A549 treated with Hydrocortisone at 1 μM for 4 hours (cell line): ENCODE results near the gene EEF2KMT. TPM values are rescaled to one million over a fixed set of nuclear protein-coding genes. Genes with fewer than 3 reads are reported as not detected.

Source experiments
- total RNA-seq: library from RNA; stranded (reverse); fragments of 200-300 nt; extraction: Qiagen RNA extraction; gene quantifications from 5 replicates; pipeline ENCODE4 v1.2.3, GENCODE V29; 2022

The EEF2KMT gene
- 21.4 to 28.7 TPM (median 27.4 TPM) in 5 replicates for total RNA-seq

GRCh38 chr16:5097470-5098220, at the start of gene EEF2KMT:
Gene EEF2KMT (minus strand): TSS chr16:5097795. CDS start chr16:5097739, 56 bp downstream.

DNA sequence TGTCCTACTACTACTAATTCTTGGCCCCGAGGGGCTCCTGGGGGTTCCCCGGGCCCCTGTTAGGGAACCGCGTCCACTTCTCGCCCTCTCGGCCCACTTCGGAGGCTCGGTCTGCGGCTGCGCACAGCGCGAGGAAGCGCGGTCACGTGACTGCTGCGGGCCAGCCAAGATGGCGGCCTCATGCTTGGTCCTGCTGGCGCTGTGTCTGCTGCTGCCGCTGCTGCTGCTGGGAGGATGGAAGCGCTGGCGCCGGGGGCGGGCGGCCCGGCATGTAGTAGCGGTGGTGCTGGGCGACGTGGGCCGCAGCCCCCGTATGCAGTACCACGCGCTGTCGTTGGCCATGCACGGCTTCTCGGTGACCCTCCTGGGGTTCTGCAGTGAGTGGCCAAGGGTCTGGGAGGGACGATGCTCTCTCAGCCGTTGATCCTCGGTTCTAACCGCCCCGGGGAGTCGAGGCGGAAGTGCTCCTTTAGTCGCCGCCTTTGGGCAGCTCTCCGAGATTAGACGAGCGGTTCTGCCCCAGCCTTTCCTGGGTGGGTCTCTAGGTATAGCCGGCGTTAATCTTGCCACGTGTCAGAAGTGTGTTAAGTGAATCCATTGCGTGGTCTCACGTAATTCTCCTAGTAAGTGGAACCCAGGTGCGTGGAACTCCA, 25.8 kb downstream of the EEF2KMT start, which contains the start of gene ALG1:
TSS of gene ALG1 (plus strand) at position 163 of the 653 bp plus-strand sequence. CDS start at position 170, 7 bp downstream.

DNA sequence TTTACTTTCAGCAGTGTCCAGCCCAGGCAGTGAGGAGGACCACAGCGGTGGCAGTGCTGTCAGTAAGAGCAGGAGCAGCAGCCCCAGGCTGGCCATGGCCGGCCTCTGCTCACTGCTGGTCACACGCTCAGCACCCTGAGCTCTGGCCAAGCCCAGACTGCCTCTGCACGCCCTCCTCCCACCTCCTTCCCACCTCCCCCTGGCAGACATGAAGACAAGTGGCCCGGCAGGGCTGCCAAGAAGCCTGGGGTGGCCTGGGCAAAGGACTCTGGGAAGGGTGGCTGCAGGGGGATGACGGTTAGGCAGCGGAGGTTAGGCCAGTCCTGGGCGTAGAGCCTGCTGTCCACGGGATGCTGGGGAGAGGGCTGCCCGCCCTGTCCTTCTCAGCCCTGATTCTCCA, 31.8 kb downstream of the EEF2KMT start, which contains the start of gene C16orf89:
TSS of gene C16orf89 (minus strand) at position 144 of the 400 bp plus-strand sequence. CDS start at position 96, 48 bp downstream.

Other genes with a start within 250 kb of the EEF2KMT start
- 4.0 to 5.6 TPM (median 4.9 TPM) in 5 replicates for gene PPL, start 160.6 kb downstream of the EEF2KMT start, total RNA-seq
- gene SEC14L5, start 139.5 kb downstream of the EEF2KMT start, total RNA-seq, result 0.01 to 0.03 TPM (median 0.02 TPM) in 4 of 5 replicates, not detected in the other
- 13.4 to 18.1 TPM (median 17.5 TPM) in 5 replicates for gene NAGPA, start 63.9 kb downstream of the EEF2KMT start, total RNA-seq
- gene C16orf89, start 31.8 kb downstream of the EEF2KMT start, total RNA-seq, result not detected in 5 replicates
- 34.5 to 39.7 TPM (median 36.0 TPM) in 5 replicates for gene ALG1, start 26.0 kb downstream of the EEF2KMT start, total RNA-seq